T follicular helper cell (primary cell): ENCODE data around the gene LBHD1.
A peak's percentile ranks its signal among the peaks of the same experiment; 100 is the strongest.
"Not testable (repeated sequence)": the region's sequence is repeated elsewhere in the genome, so short reads cannot be mapped to it uniquely, and the experiment has no call there.

ENCODE experiments used
- DNase-seq: peaks from one replicate; pipeline ENCODE4 v3.0.0-alpha.2; 2020; ENCODE audit warnings: low read depth

The LBHD1 gene

GRCh38 chr11:62693624-62694023 is 21.6 kb upstream of the LBHD1 start:
- not testable (repeated sequence) for DNase-seq

- no peak for DNase-seq
Measured at GRCh38 chr11:62689421-62690183, 17.5 kb upstream of the LBHD1 start, which contains the start of gene LRRN4CL. Gene LRRN4CL (minus strand): TSS chr11:62689530. CDS start chr11:62688508, 1,022 bp downstream.

GRCh38 chr11:62688491-62688890 is 16.4 kb upstream of the LBHD1 start:
- no peak for DNase-seq

- DNase-seq: no peak
Measured at GRCh38 chr11:62687508-62688396, 15.7 kb upstream of the LBHD1 start.

GRCh38 chr11:62682518-62682917 is 10.5 kb upstream of the LBHD1 start:
- DNase-seq: no peak

- no peak for DNase-seq
Measured at GRCh38 chr11:62680825-62681240, 8.8 kb upstream of the LBHD1 start.

- DNase-seq: peak; percentile 77
Measured at GRCh38 chr11:62678770-62679696, 7.0 kb upstream of the LBHD1 start, which contains the start of gene UBXN1. Gene UBXN1 (minus strand): TSS chr11:62679073. CDS start chr11:62678923, 150 bp downstream.

- no peak for DNase-seq
Measured at GRCh38 chr11:62678433-62678769, 6.3 kb upstream of the LBHD1 start.

GRCh38 chr11:62677714-62678113 is 5.6 kb upstream of the LBHD1 start:
- no peak for DNase-seq

- DNase-seq: no peak
Measured at GRCh38 chr11:62677156-62677555, 5.1 kb upstream of the LBHD1 start.

GRCh38 chr11:62676698-62677097 is 4.6 kb upstream of the LBHD1 start:
- DNase-seq: no peak

- not testable (repeated sequence) for DNase-seq
Measured at GRCh38 chr11:62675415-62675814, 3.3 kb upstream of the LBHD1 start.

- DNase-seq: no peak
Measured at GRCh38 chr11:62673196-62673525, 1.1 kb upstream of the LBHD1 start.

- DNase-seq: no peak
Measured at GRCh38 chr11:62671236-62671607, 845 bp downstream of the LBHD1 start.

- no peak for DNase-seq
Measured at GRCh38 chr11:62669420-62670161, 2.5 kb downstream of the LBHD1 start.

GRCh38 chr11:62667460-62667859 is 4.6 kb downstream of the LBHD1 start:
- DNase-seq: no peak

- DNase-seq: no peak
Measured at GRCh38 chr11:62666259-62666926, 5.7 kb downstream of the LBHD1 start.

- DNase-seq: peak; percentile 38
Measured at GRCh38 chr11:62665599-62666258, 6.3 kb downstream of the LBHD1 start.

- peak; percentile 92 for DNase-seq
Measured at GRCh38 chr11:62665075-62665598, 6.9 kb downstream of the LBHD1 start, which contains the start of the genes C11orf98 and CSKMT. Gene C11orf98 (minus strand): TSS chr11:62665210. CDS start chr11:62665169, 41 bp downstream. Gene CSKMT (plus strand): TSS chr11:62665312. CDS start chr11:62665880, 568 bp downstream.
